NT2/D1 (cell line): ENCODE results near the gene CNOT8.

Experiments
- YY1 ChIP-seq: IDR thresholded peaks from 2 replicates; pipeline ENCODE4 v1.6.1; 2011; ENCODE audit not compliant: insufficient read length, insufficient read depth
- ZNF274 ChIP-seq: IDR thresholded peaks from 2 replicates; pipeline ENCODE4 v1.6.1; 2011; ENCODE audit warnings: mild to moderate bottlenecking, low read depth, low read length

GRCh38 chr5:154840435-154841272, 17.8 kb upstream of the CNOT8 start:
- no peak for TF ChIP-seq YY1
- TF ChIP-seq ZNF274, result no peak
